DND-41 (cell line): ENCODE results near the gene TMEM18.

ENCODE experiments used
- CTCF ChIP-seq: IDR thresholded peaks from 2 replicates; pipeline ENCODE4 v1.5.1; 2012; ENCODE audit warnings: borderline replicate concordance, low read length, moderate library complexity, mild to moderate bottlenecking; ENCODE audit not compliant: poor library complexity, severe bottlenecking; ENCODE audit errors: extremely low read depth
- EZH2 ChIP-seq: IDR thresholded peaks from 3 replicates; pipeline ENCODE4 v1.6.1; 2012; ENCODE audit warnings: borderline replicate concordance, low read depth, mild to moderate bottlenecking, moderate library complexity, low read length, inconsistent platforms; ENCODE audit not compliant: severe bottlenecking

GRCh38 chr2:644871-645270 is 32.3 kb downstream of the TMEM18 start:
- TF ChIP-seq CTCF: no peak
- no peak for TF ChIP-seq EZH2
